Measurements from ENCODE around the gene OLIG3.

GRCh38 chr6:137471986-137472385 is 22.2 kb downstream of the OLIG3 start:
- TF ChIP-seq CTCF (IDR thresholded peaks at IDR 0.05), result no peak
- TF ChIP-seq POLR2A (IDR thresholded peaks at IDR 0.05), result no peak

Measured in esophagus squamous epithelium (tissue), 4 donors.